Measurements from ENCODE around the gene HAL.
A peak's percentile ranks its signal among the peaks of the same experiment; 100 is the strongest.

HAL gene

GRCh38 chr12:95955549-95956159, 40.5 kb downstream of the HAL start:
- no peak for DNase-seq (ENCODE audit: low read depth, low spot score)
- CTCF ChIA-PET, result interaction anchor here (0.7 to 1.7 kb wide), 3 partner anchors 12 to 37 kb away, joined by 3 to 4 read pairs (median 4); partner anchors contain the start of genes AMDHD1 and CCDC38
- no peak for TF ChIP-seq CTCF (IDR thresholded peaks at IDR 0.05; ENCODE audit: insufficient read depth, low read length, missing control alignments)
- POLR2A ChIA-PET, result no interaction called here
- H3K4me3 ChIP-seq (ENCODE audit: low read depth, low read length), result no peak overlapping the region

GRCh38 chr12:95953000-95953399, 43.1 kb downstream of the HAL start:
- no peak for TF ChIP-seq CTCF (IDR thresholded peaks at IDR 0.05; ENCODE audit: insufficient read depth, low read length, missing control alignments)
- DNase-seq (ENCODE audit: low read depth, low spot score), result no peak
- ChIA-PET CTCF (interaction anchor here (2.5 to 2.6 kb wide), 2 partner anchors 9 to 46 kb away, joined by 10 to 11 read pairs; no protein-coding TSS in a partner anchor), POLR2A (no interaction called here)
- no peak overlapping the region for H3K4me3 ChIP-seq (ENCODE audit: low read depth, low read length)

GRCh38 chr12:95951515-95951914, 44.6 kb downstream of the HAL start:
- TF ChIP-seq CTCF (IDR thresholded peaks at IDR 0.05; ENCODE audit: insufficient read depth, low read length, missing control alignments), result no peak
- no peak overlapping the region for H3K4me3 ChIP-seq (ENCODE audit: low read depth, low read length)
- no peak for DNase-seq (ENCODE audit: low read depth, low spot score)
- CTCF ChIA-PET, result no interaction called here
- POLR2A ChIA-PET, result no interaction called here

GRCh38 chr12:95949477-95950206, 46.5 kb downstream of the HAL start:
- no peak for DNase-seq (ENCODE audit: low read depth, low spot score)
- no peak overlapping the region for H3K4me3 ChIP-seq (ENCODE audit: low read depth, low read length)
- no peak for TF ChIP-seq CTCF (IDR thresholded peaks at IDR 0.05; ENCODE audit: insufficient read depth, low read length, missing control alignments)
- POLR2A ChIA-PET, result no interaction called here
- CTCF ChIA-PET, result interaction anchor here (1.3 kb wide), 1 partner anchor 31 kb away, joined by 3 read pairs; no protein-coding TSS in a partner anchor

- no peak for TF ChIP-seq CTCF (IDR thresholded peaks at IDR 0.05; ENCODE audit: insufficient read depth, low read length, missing control alignments)
- H3K4me3 ChIP-seq (ENCODE audit: low read depth, low read length), result no peak overlapping the region
- no peak for DNase-seq (ENCODE audit: low read depth, low spot score)
- CTCF ChIA-PET, result interaction anchor here (0.9 to 5.3 kb wide), 5 partner anchors 9 to 96 kb away, joined by 3 to 37 read pairs (median 4); no protein-coding TSS in a partner anchor
- POLR2A ChIA-PET, result no interaction called here
Observed at GRCh38 chr12:95944108-95944704, 51.9 kb downstream of the HAL start.

- DNase-seq (ENCODE audit: low read depth, low spot score), result no peak
- CTCF ChIA-PET, result interaction anchor here (0.9 to 5.3 kb wide), 8 partner anchors 10 to 95 kb away, joined by 3 to 37 read pairs (median 4); no protein-coding TSS in a partner anchor
- POLR2A ChIA-PET, result no interaction called here
- peak; percentile 48 for TF ChIP-seq CTCF (IDR thresholded peaks at IDR 0.05; ENCODE audit: insufficient read depth, low read length, missing control alignments)
- H3K4me3 ChIP-seq (ENCODE audit: low read depth, low read length), result peak within 1 kb of the TSS; percentile 71
Observed at GRCh38 chr12:95943330-95943842, 52.8 kb downstream of the HAL start, which contains the start of gene AMDHD1. TSS of gene AMDHD1 (plus strand) at chr12:95943331. CDS start at chr12:95943399, 68 bp downstream.

All from AG04449 (cell line).